GDM1 (cell line): ENCODE measurements around the gene TMEM179B.

Source experiments
- DNase-seq: peaks from one replicate; lab custom pipeline; 2025; lab: John Stamatoyannopoulos, UW

TMEM179B gene

DNA sequence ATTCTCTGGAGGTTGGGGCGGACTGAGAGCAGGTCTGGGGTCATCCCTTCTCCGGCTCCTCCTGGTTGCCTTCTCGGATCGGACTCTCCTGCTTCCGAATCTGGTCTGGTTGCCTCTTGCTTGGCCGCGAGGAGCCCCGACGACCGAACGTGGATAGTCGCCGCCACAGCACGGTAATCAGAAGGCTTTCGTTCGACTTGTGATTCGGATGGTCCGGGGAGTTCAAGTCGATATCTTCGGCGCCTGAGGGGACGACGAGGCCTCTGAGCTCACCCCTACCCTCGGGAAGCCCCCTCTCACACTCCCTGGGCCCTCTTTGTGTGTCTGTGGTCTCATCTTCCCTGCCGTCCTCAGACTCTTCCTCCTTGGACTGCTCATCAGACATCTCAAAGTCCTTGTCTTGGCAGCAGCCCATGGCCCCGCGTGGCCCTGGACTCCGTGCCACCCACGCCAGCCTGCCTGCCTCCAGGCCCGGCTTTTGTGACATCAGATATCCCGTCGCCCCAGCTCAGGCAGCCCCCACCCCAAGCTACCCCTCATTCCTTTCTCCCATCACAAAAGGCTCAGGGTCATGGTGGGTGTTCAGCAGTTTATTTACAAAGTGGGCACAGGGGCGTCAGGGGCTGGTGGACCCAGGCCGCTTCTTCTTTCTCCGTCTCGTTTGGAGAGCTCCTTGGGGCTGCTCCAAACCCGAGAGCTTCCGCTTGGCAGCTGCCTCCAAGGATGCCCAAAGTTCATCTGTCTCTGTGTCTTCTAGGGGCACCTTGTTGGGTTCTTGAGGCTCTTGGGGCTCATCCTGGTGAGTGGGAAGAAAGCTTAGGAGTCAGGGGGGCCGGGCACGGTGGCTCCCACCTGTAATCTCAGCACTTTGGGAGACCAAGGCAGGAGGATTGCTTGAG lies 45.4 kb downstream of the TMEM179B start, which contains the start of gene TEX54:
TEX54 (minus strand) TSS at position 506 of the 899 bp plus-strand sequence.
- DNase-seq = no peak

DNA sequence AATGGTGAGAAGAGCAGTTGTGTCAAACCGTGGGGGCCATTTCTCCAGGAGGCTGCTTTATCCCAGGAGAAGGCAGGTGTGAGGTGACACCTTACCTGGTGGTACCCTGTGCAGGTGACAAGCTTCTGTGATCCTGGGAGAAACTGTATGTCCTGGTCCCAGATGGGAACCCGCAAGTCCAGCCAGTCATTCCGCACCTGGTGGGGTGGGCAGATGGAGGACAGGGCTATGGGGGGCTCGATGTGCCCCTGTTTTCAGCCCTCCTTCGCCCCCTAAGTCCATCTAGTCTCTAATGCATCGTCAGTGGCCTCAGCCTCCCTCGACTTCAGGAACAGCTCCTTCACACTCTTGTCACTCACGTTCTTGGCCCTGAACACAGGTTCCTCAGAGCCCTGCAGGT lies 48.1 kb downstream of the TMEM179B start:
- no peak for DNase-seq

DNA sequence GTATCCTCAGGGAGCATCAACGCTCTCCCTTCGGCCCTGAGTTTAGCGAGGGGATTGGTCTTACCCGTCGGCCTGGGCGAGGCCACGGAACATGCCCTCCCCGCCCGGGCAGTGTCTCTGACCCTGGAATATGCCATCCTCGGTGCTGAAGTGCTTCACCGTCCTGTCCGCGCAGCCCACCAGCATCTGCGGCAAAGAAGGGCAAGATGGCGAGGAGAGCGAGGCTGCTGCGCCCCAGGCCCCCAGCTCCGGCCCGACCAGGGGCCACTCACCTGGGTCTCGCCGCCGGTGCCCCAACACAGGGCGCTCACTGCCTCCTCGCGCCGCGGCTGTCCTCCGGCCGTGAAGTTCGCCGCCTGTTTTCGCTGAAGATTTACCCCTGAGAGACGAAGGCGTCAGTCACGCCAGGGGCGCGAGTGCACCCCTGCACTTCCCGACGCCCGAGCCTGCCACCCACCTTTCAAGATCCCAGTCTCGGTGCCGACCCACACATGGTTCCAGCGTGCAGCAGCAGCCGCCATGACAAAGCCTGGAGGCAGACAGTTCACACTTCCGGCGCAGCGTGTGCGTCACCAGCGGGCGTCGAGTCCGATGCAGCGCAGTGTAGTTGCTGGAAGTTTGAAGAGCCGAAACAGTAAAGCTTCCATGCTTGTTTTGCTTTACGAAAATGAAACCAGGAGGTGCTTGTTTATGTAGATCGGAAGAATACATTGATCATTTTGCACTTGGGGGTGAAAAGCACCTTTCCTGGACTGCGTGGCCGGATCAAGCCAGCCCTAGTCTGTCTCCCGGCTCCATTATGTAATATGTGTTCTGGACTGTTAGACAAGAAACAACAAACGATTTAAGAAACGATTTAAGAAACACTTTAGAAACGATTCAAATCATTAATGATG lies 52.1 kb downstream of the TMEM179B start, which contains the start of gene WDR74:
WDR74 (minus strand) TSS at position 541 of the 896 bp plus-strand sequence; CDS start at position 521, 20 bp downstream.
- peak; percentile 85 for DNase-seq
